Osteoblast (primary cell): ENCODE data around the gene COL6A2. TPM values are rescaled to one million over a fixed set of nuclear protein-coding genes. Genes with fewer than 3 reads are reported as not detected.
A peak's percentile ranks its signal among the peaks of the same experiment; 100 is the strongest.

Experiments
- DNase-seq: peaks from one replicate; pipeline ENCODE4 v3.0.0; 2011; ENCODE audit warnings: low spot score, mixed read lengths; ENCODE audit not compliant: insufficient read length; ENCODE audit errors: missing footprints
- H2AFZ ChIP-seq: 2 replicates; pipeline ENCODE4 v1.6.0; 2011; ENCODE audit warnings: mild to moderate bottlenecking, low read length
- H3K27ac ChIP-seq: 2 replicates; pipeline ENCODE4 v1.5.1; 2011; ENCODE audit warnings: mild to moderate bottlenecking, low read depth, low read length, moderate library complexity
- H3K27me3 ChIP-seq: 2 replicates; pipeline ENCODE4 v1.6.0; 2012; ENCODE audit warnings: mild to moderate bottlenecking, control low read depth, inconsistent platforms, low read length, moderate library complexity; ENCODE audit not compliant: insufficient read depth
- H3K36me3 ChIP-seq: 2 replicates; pipeline ENCODE4 v1.5.1; 2011; ENCODE audit warnings: mild to moderate bottlenecking, low read length, control low read depth, moderate library complexity; ENCODE audit not compliant: insufficient read depth
- H3K4me1 ChIP-seq: 2 replicates; pipeline ENCODE4 v1.5.1; 2011; ENCODE audit warnings: mild to moderate bottlenecking, low read length, control low read depth, moderate library complexity; ENCODE audit not compliant: insufficient read depth
- H3K4me2 ChIP-seq: 2 replicates; pipeline ENCODE4 v1.6.0; 2011; ENCODE audit warnings: mild to moderate bottlenecking, low read length; ENCODE audit not compliant: insufficient read depth
- H3K4me3 ChIP-seq: fragments of 200-600 bp; sonication (generic); 3 replicates; pipeline ENCODE4 v1.5.1; 2012; ENCODE audit warnings: mild to moderate bottlenecking, low read length, inconsistent platforms; ENCODE audit not compliant: insufficient read depth
- H3K79me2 ChIP-seq: 2 replicates; pipeline ENCODE4 v1.6.0; 2012; ENCODE audit warnings: mild to moderate bottlenecking, low read length, control low read depth, inconsistent platforms; ENCODE audit not compliant: insufficient read depth
- H3K9me3 ChIP-seq: 2 replicates; pipeline ENCODE4 v1.5.1; 2011; ENCODE audit warnings: low read depth, low read length, control low read depth
- H4K20me1 ChIP-seq: 2 replicates; pipeline ENCODE4 v1.6.0; 2012; ENCODE audit warnings: mild to moderate bottlenecking, low read length, control low read depth; ENCODE audit not compliant: insufficient read depth
- total RNA-seq: library from RNA; depleted of rRNA; stranded (reverse); fragments of >200 nt; gene quantifications from 2 replicates; pipeline ENCODE4 v1.2.3, GENCODE V29; 2012
- TF ChIP-seq, protein P1 (sequence below): IDR thresholded peaks from 2 replicates; pipeline ENCODE4 v1.5.1; 2011; ENCODE audit warnings: mild to moderate bottlenecking, low read depth, low read length, moderate library complexity; ENCODE audit errors: extremely low read depth

Gene COL6A2
- total RNA-seq, 1 donor = 1,265 TPM

DNA sequence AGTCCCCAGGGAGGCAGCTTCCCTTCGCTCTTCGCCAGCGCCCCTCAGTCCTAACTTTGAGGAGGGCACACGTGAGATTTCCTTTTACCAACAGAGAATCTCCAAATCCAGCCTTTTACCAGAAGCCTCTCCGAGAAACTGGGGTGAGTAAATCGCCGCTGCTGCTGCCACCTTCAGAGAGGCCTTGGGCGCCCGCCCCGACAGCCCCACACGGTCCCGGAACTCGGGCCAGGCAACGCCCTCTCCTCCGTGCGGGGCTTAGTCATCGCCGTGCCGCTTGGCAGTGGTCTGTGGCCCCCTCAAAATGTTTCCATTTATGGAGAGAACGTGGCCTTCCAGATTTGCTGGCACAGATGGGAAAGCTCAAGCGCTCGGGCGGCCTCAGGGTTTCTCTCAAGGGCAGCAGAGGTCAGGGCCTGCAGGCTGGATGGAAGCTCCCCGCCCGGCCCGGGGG lies 41.4 kb upstream of the COL6A2 start:
- Histone ChIP-seq H3K27me3 (no peaks in the 10 kb centered on the region), H3K79me2 (no peaks in the 10 kb centered on the region), H3K36me3 (no peaks in the 10 kb centered on the region), H3K4me2 (peak overlapping the region; percentile 59), H3K9me3 (no peaks in the 10 kb centered on the region), H3K27ac (peak overlapping the region; percentile 93), H3K4me3 (no peak overlapping the region), H4K20me1 (no peaks in the 10 kb centered on the region), H2AFZ (peak overlapping the region; percentile 44), H3K4me1 (peaks cover 51% of the 10 kb centered on the region)
- TF ChIP-seq, protein P1, sequence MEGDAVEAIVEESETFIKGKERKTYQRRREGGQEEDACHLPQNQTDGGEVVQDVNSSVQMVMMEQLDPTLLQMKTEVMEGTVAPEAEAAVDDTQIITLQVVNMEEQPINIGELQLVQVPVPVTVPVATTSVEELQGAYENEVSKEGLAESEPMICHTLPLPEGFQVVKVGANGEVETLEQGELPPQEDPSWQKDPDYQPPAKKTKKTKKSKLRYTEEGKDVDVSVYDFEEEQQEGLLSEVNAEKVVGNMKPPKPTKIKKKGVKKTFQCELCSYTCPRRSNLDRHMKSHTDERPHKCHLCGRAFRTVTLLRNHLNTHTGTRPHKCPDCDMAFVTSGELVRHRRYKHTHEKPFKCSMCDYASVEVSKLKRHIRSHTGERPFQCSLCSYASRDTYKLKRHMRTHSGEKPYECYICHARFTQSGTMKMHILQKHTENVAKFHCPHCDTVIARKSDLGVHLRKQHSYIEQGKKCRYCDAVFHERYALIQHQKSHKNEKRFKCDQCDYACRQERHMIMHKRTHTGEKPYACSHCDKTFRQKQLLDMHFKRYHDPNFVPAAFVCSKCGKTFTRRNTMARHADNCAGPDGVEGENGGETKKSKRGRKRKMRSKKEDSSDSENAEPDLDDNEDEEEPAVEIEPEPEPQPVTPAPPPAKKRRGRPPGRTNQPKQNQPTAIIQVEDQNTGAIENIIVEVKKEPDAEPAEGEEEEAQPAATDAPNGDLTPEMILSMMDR = no peak
- DNase-seq = peak; percentile 96

DNA sequence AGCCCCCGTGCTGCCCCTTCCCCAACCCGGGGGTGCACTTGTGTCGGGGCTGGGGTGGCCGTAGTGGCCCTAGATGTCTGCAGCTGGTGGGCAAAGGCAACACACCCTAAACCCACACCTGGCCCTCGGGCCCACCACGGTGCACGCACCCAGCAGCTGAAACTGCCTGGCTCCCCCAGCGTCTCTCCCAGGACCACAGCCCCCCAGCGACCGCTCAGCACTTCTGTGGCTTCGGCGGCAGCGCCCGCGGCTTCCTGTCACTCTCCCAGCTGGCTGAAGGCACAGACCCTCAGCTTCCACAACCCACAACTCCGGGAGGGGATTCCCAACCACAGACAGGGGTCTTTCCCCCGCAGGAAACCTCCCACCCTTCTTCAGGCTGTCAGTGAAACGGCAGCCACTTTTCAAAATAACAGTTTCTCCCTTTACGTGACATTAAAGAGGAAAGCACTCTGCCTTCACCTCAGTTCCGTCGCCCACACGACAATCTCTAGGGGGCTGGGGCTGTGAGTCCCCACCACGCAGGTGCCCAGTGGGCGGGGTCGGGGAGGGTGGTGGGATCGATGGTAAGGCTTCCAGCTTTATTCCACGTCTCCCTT lies 40.7 kb upstream of the COL6A2 start:
- Histone ChIP-seq H3K4me2 (no peak overlapping the region), H2AFZ (peak overlapping the region; percentile 12), H3K27ac (peak overlapping the region; percentile 93), H3K79me2 (no peaks in the 10 kb centered on the region), H3K9me3 (no peaks in the 10 kb centered on the region), H3K27me3 (no peaks in the 10 kb centered on the region), H3K4me3 (no peak overlapping the region), H3K36me3 (no peaks in the 10 kb centered on the region), H4K20me1 (no peaks in the 10 kb centered on the region), H3K4me1 (peaks cover 57% of the 10 kb centered on the region)
- DNase-seq = peak; percentile 66
- TF ChIP-seq, protein P1 = no peak

DNA sequence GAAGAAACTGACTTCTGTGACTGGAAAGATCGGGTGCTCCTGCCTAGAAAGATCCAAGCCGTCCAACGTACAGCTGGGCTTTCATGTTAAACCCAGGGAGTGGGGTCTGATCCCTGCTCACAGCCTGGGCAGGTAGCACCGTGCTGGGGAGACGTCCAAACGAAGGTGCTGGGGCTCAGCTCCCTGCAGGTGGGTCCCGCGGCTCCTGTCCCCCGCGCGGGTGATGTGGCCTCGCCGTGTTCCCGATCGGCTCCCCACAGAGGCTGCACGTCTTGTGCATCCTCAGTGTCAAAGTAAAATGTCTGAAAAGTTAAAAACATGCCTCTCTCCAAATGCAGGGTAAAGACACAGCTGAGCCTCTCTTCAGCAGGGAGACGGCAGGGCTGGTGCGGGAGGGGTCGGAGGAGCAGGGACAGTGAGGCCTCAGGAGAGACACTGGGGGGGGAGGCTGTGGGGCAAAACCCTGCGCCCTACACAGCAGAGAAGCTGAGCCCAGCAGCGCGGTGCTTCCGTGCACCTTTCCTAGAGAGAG lies 40.1 kb upstream of the COL6A2 start:
- H3K79me2 ChIP-seq = no peaks in the 10 kb centered on the region
- no peaks in the 10 kb centered on the region for H3K36me3 ChIP-seq
- H3K27me3 ChIP-seq = no peaks in the 10 kb centered on the region
- H2AFZ ChIP-seq = no peak overlapping the region
- H3K9me3 ChIP-seq = no peaks in the 10 kb centered on the region
- TF ChIP-seq, protein P1 = no peak
- peak overlapping the region; percentile 93 for H3K27ac ChIP-seq
- no peak overlapping the region for H3K4me2 ChIP-seq
- no peaks in the 10 kb centered on the region for H4K20me1 ChIP-seq
- peak; percentile 49 for DNase-seq
- H3K4me1 ChIP-seq = peaks cover 62% of the 10 kb centered on the region
- H3K4me3 ChIP-seq = no peak overlapping the region

DNA sequence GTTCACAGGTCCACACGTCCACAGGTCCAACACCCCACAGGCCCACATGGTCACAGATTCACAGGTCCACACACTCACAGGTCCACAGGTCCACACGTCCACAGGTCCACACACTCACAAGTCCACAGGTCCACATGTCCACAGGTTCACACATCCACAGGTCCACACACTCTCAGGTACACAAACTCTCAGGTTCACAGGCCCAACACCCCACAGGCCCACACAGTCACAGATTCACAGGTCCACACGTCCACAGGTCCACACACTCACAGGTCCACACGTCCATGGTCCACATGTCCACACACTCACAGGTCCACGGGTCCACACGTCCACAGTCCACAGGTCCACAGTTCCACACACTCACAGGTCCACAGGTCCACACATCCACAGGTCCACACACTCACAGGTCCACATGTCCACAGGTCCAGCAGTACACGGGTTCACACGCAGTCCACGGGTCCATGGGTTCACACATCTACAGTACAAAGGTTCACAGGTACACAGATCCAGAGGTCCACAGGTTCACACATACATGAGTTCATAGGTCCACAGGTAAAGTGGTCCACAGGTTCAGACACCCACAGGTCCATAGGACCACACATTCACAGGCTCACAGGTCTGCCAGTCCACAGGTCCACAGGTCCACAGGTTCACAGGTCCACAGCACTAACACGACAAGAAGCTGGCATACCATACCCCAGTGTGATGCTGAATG lies 39.3 kb upstream of the COL6A2 start:
- Histone ChIP-seq H3K27me3 (no peaks in the 10 kb centered on the region), H2AFZ (no peak overlapping the region), H4K20me1 (no peaks in the 10 kb centered on the region), H3K79me2 (no peaks in the 10 kb centered on the region), H3K9me3 (no peaks in the 10 kb centered on the region), H3K4me3 (no peak overlapping the region), H3K36me3 (no peaks in the 10 kb centered on the region), H3K4me1 (peaks cover 56% of the 10 kb centered on the region), H3K27ac (peak overlapping the region; percentile 93), H3K4me2 (no peak overlapping the region)
- peak; percentile 67 for DNase-seq
- TF ChIP-seq, protein P1 = no peak
